ENCODE results near the gene DDX6.
"Not testable (repeated sequence)": the region's sequence is repeated elsewhere in the genome, so short reads cannot be mapped to it uniquely, and the experiment has no call there.

DNA sequence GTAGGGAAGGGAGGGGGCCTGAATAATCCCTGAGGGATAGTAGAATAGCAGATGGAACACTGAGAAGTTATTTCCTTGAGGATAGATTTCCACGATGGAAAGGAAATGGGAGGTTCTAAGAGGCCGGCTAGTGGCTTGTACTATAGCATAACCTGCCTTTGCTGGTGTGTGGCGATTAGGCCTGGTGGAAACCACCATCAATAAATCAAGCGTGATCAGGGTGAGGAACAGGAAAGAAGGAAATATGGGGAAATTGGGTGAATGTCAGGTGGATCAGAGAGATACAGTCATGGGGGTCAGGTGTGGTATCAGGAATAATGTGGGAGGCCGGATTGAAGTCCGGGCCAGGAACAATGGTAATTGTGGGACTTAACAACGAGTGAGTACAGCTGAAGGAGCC lies 72.4 kb downstream of the DDX6 start:
- TF ChIP-seq EZH2phosphoT487 (IDR thresholded peaks at IDR 0.05; ENCODE audit: borderline replicate concordance, low read length); EZH2 (IDR thresholded peaks at IDR 0.05; ENCODE audit: low read length, unreplicated experiment); CTCF (conservative IDR thresholded peaks at IDR 0.05; ENCODE audit: low read depth, low read length): not testable (repeated sequence)
